ENCODE measurements around the gene LENG8.

LENG8 gene

DNA sequence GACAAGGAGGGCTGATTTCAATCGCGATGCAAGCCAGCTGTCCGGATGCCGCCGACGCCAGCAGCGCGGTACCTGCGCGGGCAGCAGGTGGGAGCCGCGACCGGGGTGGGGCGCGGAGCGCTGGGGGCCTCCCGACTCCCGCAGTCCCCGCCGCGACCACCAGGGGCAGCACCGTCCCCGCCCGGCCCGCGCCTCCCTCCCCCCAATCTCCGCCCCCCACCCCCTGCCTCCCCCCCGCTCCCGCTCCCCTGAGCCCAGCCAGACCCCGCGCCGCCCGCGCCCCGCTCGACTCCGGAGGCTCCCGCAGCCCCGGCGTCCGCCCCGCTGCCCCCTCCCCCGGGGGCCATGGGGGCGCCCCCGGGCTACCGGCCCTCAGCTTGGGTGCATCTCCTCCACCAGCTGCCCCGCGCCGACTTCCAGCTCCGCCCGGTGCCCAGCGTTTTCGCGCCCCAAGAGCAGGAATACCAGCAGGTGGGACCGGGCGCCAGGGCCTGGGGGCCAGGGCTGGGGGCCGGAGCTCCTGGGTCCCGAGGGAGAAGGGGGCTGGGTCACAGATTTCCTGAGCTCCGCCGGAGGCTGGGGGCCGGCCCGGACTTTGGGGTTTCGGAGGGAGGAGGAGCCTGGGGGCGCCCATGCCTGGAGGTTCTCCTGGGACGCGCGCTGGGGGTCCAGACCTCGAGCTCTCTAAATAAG, 33.6 kb upstream of the LENG8 start, which contains the start of gene TTYH1:
TTYH1 (plus strand) TSS at position 257 of the 693 bp plus-strand sequence; CDS start at position 346, 89 bp downstream.
- H2AFZ ChIP-seq (ENCODE audit: low read length): no peak within 1 kb of the TSS
- no peak within 1 kb of the TSS for H3K4me3 ChIP-seq (ENCODE audit: low read depth, low read length, poor library complexity, severe bottlenecking)
- TF ChIP-seq CTCF (IDR thresholded peaks at IDR 0.05; ENCODE audit: low read length) (no peak), EZH2 (IDR thresholded peaks at IDR 0.05; ENCODE audit: borderline replicate concordance, low read length) (no peak)
- H3K27me3 ChIP-seq (ENCODE audit: insufficient read depth, low read length): no peaks in the 10 kb centered on the region; the same call in 1 of the 2 replicates
- H3K79me2 ChIP-seq (ENCODE audit: insufficient read depth, low read length): no peaks in the 10 kb centered on the region
- no peaks in the 10 kb centered on the region for H3K9me2 ChIP-seq (ENCODE audit: low read depth, low read length)
- H3K27ac ChIP-seq (ENCODE audit: low read depth, low read length, poor library complexity, severe bottlenecking): no peak within 1 kb of the TSS
- H3K9me3 ChIP-seq (ENCODE audit: low read length): no peaks in the 10 kb centered on the region
- H4K20me1 ChIP-seq (ENCODE audit: insufficient read depth, low read length): no peaks in the 10 kb centered on the region
- H3F3A ChIP-seq (ENCODE audit: insufficient read depth, low read length): no peaks in the 10 kb centered on the region
- H3K4me1 ChIP-seq (ENCODE audit: insufficient read depth, low read length, severe bottlenecking): no peaks in the 10 kb centered on the region
- H3K9ac ChIP-seq (ENCODE audit: low read length): no peak within 1 kb of the TSS
- no peak within 1 kb of the TSS for H3K4me2 ChIP-seq (ENCODE audit: low read length)
- H3K36me3 ChIP-seq (ENCODE audit: insufficient read depth, low read length): no peaks in the 10 kb centered on the region

DNA sequence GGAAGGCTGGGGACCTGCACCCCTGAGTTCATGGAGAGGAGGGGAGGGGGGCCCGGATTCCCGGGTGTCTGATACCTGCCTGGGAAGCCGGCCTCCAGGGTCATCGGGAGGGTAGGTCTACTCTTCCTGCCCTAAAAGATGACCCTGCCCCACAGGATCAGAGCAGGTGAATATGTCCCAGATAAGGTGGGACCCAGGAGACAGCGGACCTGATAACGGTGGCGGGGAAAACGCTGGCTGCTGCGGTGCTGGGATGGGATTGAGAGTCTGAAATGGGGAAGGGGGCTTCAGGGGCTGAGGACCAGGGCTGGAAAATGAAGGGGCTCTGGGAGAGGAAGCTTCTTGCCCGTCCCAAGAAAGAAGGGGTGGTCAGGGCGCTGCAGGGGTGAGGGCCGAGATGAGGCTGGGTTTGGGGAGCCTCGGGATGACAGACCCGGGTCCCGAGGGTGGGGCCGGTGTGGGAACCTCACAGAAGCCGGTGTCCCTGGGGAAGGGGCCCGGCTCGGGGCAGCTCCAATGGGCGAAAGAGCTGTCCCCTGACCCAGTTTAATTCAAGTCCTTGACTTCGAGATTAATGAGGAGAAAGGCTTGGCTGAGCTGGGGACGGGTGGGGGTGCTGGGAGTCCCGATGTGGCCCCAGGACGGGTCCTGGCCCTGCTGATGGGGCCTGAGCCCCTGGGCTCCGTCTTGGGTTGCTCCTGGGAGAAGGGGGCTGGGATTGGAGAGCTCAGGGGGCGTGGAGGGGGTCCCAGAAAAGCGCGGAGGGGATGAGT, 32.9 kb upstream of the LENG8 start:
- H3F3A ChIP-seq (ENCODE audit: insufficient read depth, low read length): no peaks in the 10 kb centered on the region
- no peaks in the 10 kb centered on the region for H3K79me2 ChIP-seq (ENCODE audit: insufficient read depth, low read length)
- no peak overlapping the region for H3K4me2 ChIP-seq (ENCODE audit: low read length)
- H3K9ac ChIP-seq (ENCODE audit: low read length): no peak overlapping the region
- H3K9me2 ChIP-seq (ENCODE audit: low read depth, low read length): no peaks in the 10 kb centered on the region
- H3K4me3 ChIP-seq (ENCODE audit: low read depth, low read length, poor library complexity, severe bottlenecking): no peak overlapping the region
- no peaks in the 10 kb centered on the region; the same call in 1 of the 2 replicates for H3K27me3 ChIP-seq (ENCODE audit: insufficient read depth, low read length)
- TF ChIP-seq CTCF (IDR thresholded peaks at IDR 0.05; ENCODE audit: low read length) (no peak), EZH2 (IDR thresholded peaks at IDR 0.05; ENCODE audit: borderline replicate concordance, low read length) (no peak)
- no peaks in the 10 kb centered on the region for H3K9me3 ChIP-seq (ENCODE audit: low read length)
- no peaks in the 10 kb centered on the region for H4K20me1 ChIP-seq (ENCODE audit: insufficient read depth, low read length)
- no peaks in the 10 kb centered on the region for H3K36me3 ChIP-seq (ENCODE audit: insufficient read depth, low read length)
- no peak overlapping the region for H3K27ac ChIP-seq (ENCODE audit: low read depth, low read length, poor library complexity, severe bottlenecking)
- no peaks in the 10 kb centered on the region for H3K4me1 ChIP-seq (ENCODE audit: insufficient read depth, low read length, severe bottlenecking)
- H2AFZ ChIP-seq (ENCODE audit: low read length): no peak overlapping the region

DNA sequence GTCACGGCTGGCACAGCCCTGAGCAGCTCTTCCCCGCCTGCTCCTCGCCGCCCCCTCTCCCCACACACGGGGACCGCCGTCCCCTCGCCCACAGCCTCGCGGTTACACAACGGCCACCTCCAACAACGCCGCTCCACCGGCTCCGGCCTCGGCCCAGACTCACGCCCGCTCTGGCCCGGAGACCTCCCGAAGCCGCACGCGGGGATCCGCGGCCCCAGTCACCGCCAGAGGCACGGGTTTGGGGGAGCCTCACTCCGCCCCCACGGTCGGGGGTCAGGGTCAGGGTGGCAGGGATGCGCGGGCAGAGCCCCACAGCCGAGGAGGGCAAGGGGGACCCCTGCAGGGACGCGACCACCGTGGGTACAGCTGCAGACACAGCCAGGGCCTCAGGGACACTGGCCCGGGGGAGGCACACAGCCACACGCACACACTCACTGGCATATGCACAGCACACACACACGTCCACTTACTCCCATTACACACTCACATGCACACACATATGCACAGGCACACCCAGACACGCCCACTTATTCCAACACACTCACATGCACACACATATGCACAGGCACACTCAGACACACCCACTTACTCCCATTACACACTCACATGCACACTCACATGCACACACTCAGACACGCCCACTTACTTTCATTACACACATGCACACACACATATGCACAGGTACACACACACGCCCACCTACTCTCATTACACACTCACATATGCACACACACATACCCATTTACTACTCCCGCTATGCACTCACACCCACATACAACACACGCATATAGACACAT, 32.1 kb upstream of the LENG8 start:
- Histone ChIP-seq H3K27me3 (ENCODE audit: insufficient read depth, low read length) (no peaks in the 10 kb centered on the region; the same call in 1 of the 2 replicates), H3K27ac (ENCODE audit: low read depth, low read length, poor library complexity, severe bottlenecking) (no peak overlapping the region), H3K4me1 (ENCODE audit: insufficient read depth, low read length, severe bottlenecking) (no peaks in the 10 kb centered on the region), H3K79me2 (ENCODE audit: insufficient read depth, low read length) (no peaks in the 10 kb centered on the region), H3K9me3 (ENCODE audit: low read length) (no peaks in the 10 kb centered on the region), H3K9me2 (ENCODE audit: low read depth, low read length) (no peaks in the 10 kb centered on the region), H3K4me3 (ENCODE audit: low read depth, low read length, poor library complexity, severe bottlenecking) (no peak overlapping the region), H3K9ac (ENCODE audit: low read length) (no peak overlapping the region), H2AFZ (ENCODE audit: low read length) (no peak overlapping the region), H3K36me3 (ENCODE audit: insufficient read depth, low read length) (no peaks in the 10 kb centered on the region), H3F3A (ENCODE audit: insufficient read depth, low read length) (no peaks in the 10 kb centered on the region), H4K20me1 (ENCODE audit: insufficient read depth, low read length) (no peaks in the 10 kb centered on the region), H3K4me2 (ENCODE audit: low read length) (no peak overlapping the region)
- TF ChIP-seq CTCF (IDR thresholded peaks at IDR 0.05; ENCODE audit: low read length) (no peak), EZH2 (IDR thresholded peaks at IDR 0.05; ENCODE audit: borderline replicate concordance, low read length) (no peak)
